Measurements from ENCODE around the gene KLHDC3. TPM values are rescaled to one million over a fixed set of nuclear protein-coding genes. Genes with fewer than 3 reads are reported as not detected.
A peak's percentile ranks its signal among the peaks of the same experiment; 100 is the strongest.

KLHDC3 gene
- total and polyA plus RNA-seq, 2 of the 13 experiments (the other 11 are each of a cell fraction or from before 2014, with no cell fraction given) = 78.3 to 91.5 TPM

DNA sequence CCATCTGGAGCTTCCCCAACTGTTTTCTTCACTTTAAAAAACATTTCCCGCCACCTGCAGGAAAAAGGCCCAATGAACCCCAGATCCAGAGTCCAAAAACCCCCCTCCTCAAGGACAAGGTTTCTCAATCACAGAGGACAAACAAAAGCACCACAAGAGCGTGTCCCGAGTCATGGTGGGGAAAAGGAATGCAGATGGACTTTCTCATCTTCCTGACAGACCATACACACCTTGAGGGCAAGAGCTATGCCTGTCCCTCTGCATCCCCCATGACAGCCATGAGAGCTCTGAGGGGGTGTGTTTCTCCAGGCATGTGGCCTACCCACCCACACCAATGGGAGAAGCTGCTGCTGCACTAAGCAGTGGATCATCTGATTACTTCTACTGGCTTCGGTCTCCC is 44.1 kb upstream of the KLHDC3 start (continued):
- TF ChIP-seq, protein P1, sequence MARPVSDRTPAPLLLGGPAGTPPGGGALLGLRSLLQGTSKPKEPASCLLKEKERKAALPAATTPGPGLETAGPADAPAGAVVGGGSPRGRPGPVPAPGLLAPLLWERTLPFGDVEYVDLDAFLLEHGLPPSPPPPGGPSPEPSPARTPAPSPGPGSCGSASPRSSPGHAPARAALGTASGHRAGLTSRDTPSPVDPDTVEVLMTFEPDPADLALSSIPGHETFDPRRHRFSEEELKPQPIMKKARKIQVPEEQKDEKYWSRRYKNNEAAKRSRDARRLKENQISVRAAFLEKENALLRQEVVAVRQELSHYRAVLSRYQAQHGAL (CRISPR knock-in tag; IDR thresholded peaks at IDR 0.05; ENCODE audit: not compliant biosample characterization) = no peak
- TF ChIP-seq PAWR (CRISPR knock-in tag; IDR thresholded peaks at IDR 0.05; ENCODE audit: borderline replicate concordance) = no peak
- TF ChIP-seq ASH2L (IDR thresholded peaks at IDR 0.05; ENCODE audit: insufficient read length, low read depth, low read length) = peak; percentile 20
- no peak for TF ChIP-seq ZFP90 (CRISPR knock-in tag; IDR thresholded peaks at IDR 0.05; ENCODE audit: borderline replicate concordance)
- TF ChIP-seq FOXP1 (IDR thresholded peaks at IDR 0.05) = no peak
- peak; percentile 47; the same call in 1 of the 2 replicates for TF ChIP-seq FOXP1 (CRISPR knock-in tag; IDR thresholded peaks at IDR 0.05)
- no peak for TF ChIP-seq ZNF737 (CRISPR knock-in tag; IDR thresholded peaks at IDR 0.05; ENCODE audit: borderline replicate concordance)
- TF ChIP-seq EED (CRISPR knock-in tag; IDR thresholded peaks at IDR 0.05) = no peak
- TF ChIP-seq ZNF562 (CRISPR knock-in tag; IDR thresholded peaks at IDR 0.05; ENCODE audit: borderline replicate concordance) = no peak
- TF ChIP-seq, protein P2, sequence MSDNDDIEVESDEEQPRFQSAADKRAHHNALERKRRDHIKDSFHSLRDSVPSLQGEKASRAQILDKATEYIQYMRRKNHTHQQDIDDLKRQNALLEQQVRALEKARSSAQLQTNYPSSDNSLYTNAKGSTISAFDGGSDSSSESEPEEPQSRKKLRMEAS (IDR thresholded peaks at IDR 0.05) = peak; percentile 43; the same call in 1 of the 2 replicates
- no peak for TF ChIP-seq ZNF577 (CRISPR knock-in tag; IDR thresholded peaks at IDR 0.05; ENCODE audit: borderline replicate concordance, low read depth)
- no peak for TF ChIP-seq MEIS1 (CRISPR knock-in tag; IDR thresholded peaks at IDR 0.05; ENCODE audit: borderline replicate concordance)
- peak; percentile 46; the same call in 1 of the 2 replicates for TF ChIP-seq ZMYM3 (CRISPR knock-in tag; IDR thresholded peaks at IDR 0.05)
- no peak for TF ChIP-seq SNRNP70 (IDR thresholded peaks at IDR 0.05; ENCODE audit: low read depth, low read length)
- no peak for TF ChIP-seq ZFAT (CRISPR knock-in tag; conservative IDR thresholded peaks at IDR 0.05)
- 0 out of 2 replicates have a peak, but pooled peaks have one; percentile 4 for TF ChIP-seq SMC3 (IDR thresholded peaks at IDR 0.05; ENCODE audit: low read length)
- TF ChIP-seq, protein P3, sequence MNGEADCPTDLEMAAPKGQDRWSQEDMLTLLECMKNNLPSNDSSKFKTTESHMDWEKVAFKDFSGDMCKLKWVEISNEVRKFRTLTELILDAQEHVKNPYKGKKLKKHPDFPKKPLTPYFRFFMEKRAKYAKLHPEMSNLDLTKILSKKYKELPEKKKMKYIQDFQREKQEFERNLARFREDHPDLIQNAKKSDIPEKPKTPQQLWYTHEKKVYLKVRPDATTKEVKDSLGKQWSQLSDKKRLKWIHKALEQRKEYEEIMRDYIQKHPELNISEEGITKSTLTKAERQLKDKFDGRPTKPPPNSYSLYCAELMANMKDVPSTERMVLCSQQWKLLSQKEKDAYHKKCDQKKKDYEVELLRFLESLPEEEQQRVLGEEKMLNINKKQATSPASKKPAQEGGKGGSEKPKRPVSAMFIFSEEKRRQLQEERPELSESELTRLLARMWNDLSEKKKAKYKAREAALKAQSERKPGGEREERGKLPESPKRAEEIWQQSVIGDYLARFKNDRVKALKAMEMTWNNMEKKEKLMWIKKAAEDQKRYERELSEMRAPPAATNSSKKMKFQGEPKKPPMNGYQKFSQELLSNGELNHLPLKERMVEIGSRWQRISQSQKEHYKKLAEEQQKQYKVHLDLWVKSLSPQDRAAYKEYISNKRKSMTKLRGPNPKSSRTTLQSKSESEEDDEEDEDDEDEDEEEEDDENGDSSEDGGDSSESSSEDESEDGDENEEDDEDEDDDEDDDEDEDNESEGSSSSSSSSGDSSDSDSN (CRISPR knock-in tag; IDR thresholded peaks at IDR 0.05) = no peak
- no peak for TF ChIP-seq ZNF446 (CRISPR knock-in tag; IDR thresholded peaks at IDR 0.05)
- TF ChIP-seq, protein P4, sequence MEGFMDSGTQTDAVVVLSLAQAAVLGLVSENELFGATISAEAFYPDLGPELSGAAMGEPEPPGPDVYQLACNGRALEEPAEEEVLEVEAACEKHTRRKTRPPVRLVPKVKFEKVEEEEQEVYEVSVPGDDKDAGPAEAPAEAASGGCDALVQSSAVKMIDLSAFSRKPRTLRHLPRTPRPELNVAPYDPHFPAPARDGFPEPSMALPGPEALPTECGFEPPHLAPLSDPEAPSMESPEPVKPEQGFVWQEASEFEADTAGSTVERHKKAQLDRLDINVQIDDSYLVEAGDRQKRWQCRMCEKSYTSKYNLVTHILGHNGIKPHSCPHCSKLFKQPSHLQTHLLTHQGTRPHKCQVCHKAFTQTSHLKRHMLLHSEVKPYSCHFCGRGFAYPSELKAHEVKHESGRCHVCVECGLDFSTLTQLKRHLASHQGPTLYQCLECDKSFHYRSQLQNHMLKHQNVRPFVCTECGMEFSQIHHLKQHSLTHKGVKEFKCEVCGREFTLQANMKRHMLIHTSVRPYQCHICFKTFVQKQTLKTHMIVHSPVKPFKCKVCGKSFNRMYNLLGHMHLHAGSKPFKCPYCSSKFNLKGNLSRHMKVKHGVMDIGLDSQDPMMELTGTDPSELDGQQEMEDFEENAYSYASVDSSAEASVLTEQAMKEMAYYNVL (CRISPR knock-in tag; IDR thresholded peaks at IDR 0.05; ENCODE audit: borderline replicate concordance) = no peak
- TF ChIP-seq SMAD9 (CRISPR knock-in tag; IDR thresholded peaks at IDR 0.05) = no peak
- TF ChIP-seq GFI1 (CRISPR knock-in tag; IDR thresholded peaks at IDR 0.05; ENCODE audit: borderline replicate concordance) = peak; percentile 41; the same call in 1 of the 2 replicates
- TF ChIP-seq NR3C1 (CRISPR knock-in tag; IDR thresholded peaks at IDR 0.05) = no peak
- TF ChIP-seq ZBTB7A (CRISPR knock-in tag; IDR thresholded peaks at IDR 0.05) = no peak
- TF ChIP-seq, protein P5, sequence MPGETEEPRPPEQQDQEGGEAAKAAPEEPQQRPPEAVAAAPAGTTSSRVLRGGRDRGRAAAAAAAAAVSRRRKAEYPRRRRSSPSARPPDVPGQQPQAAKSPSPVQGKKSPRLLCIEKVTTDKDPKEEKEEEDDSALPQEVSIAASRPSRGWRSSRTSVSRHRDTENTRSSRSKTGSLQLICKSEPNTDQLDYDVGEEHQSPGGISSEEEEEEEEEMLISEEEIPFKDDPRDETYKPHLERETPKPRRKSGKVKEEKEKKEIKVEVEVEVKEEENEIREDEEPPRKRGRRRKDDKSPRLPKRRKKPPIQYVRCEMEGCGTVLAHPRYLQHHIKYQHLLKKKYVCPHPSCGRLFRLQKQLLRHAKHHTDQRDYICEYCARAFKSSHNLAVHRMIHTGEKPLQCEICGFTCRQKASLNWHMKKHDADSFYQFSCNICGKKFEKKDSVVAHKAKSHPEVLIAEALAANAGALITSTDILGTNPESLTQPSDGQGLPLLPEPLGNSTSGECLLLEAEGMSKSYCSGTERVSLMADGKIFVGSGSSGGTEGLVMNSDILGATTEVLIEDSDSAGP (CRISPR knock-in tag; IDR thresholded peaks at IDR 0.05; ENCODE audit: borderline replicate concordance) = 0 out of 2 replicates have a peak, but pooled peaks have one; percentile 7
